AG10803 (cell line): ENCODE results near the gene GFPT2.

Experiments used
- DNase-seq: peaks from one replicate; pipeline ENCODE4 v3.0.0; 2010; ENCODE audit warnings: low read depth
- H3K4me3 ChIP-seq: 2 replicates; pipeline ENCODE4 v1.5.1; 2011; ENCODE audit warnings: mild to moderate bottlenecking, low read length, control low read depth
- TF ChIP-seq, protein P1 (sequence below): conservative IDR thresholded peaks from 2 replicates; pipeline ENCODE4 v1.5.1; 2011; ENCODE audit warnings: mild to moderate bottlenecking, low read length, control low read depth, inconsistent platforms

GFPT2 gene

DNA sequence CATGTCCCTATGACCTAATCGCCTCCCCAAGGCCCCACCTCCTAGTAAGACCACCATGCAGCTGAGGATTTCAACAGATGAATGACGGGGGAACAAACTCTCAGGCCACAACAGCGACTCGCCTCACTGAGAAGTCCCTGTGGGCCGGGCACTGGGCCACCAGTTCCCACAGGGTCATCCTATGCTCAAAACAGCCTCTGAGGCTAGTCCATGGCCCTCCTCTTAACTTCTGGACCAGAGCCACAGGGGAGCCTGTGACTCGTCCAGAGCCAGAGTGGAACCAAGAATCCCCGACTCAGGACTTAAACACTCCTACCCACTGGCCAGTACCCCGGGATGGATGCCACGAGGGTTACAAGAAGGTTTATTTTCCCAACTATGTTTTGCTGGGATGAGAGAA is 12.3 kb downstream of the GFPT2 start:
- TF ChIP-seq, protein P1, sequence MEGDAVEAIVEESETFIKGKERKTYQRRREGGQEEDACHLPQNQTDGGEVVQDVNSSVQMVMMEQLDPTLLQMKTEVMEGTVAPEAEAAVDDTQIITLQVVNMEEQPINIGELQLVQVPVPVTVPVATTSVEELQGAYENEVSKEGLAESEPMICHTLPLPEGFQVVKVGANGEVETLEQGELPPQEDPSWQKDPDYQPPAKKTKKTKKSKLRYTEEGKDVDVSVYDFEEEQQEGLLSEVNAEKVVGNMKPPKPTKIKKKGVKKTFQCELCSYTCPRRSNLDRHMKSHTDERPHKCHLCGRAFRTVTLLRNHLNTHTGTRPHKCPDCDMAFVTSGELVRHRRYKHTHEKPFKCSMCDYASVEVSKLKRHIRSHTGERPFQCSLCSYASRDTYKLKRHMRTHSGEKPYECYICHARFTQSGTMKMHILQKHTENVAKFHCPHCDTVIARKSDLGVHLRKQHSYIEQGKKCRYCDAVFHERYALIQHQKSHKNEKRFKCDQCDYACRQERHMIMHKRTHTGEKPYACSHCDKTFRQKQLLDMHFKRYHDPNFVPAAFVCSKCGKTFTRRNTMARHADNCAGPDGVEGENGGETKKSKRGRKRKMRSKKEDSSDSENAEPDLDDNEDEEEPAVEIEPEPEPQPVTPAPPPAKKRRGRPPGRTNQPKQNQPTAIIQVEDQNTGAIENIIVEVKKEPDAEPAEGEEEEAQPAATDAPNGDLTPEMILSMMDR = no peak
- no peak overlapping the region for H3K4me3 ChIP-seq
- DNase-seq = peak; percentile 43

DNA sequence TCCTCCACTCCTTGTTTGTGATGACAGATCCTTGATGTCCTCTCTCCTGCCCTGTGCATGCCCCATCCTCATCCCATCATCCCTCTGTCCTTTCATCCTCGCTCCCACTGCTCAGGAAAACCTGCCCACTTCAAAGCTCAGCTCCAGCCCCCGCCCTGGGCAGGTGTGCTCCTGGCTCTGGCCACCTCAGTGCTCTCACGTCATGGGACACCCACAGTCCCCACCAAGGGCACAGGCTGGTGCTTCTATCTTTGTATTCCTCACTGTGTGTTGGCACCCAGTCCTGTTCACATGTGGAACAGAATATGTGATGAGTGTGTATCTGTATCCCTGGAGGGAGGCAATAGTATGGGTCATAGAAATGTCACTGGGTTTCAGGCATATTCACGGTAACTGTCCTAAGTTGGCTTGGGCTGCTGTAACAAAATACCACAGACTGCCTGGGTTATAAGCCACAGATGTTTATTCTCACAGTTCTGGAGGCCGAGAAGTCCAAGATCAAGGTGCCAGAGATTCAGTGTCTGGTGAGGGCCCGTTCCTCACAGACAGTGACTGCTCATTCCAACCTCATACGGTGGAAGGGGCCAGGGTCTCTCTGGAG is 13.5 kb downstream of the GFPT2 start:
- TF ChIP-seq, protein P1 = no peak
- DNase-seq = peak; percentile 40
- H3K4me3 ChIP-seq = no peak overlapping the region

GRCh38 chr5:180338001-180338707 is 15.0 kb downstream of the GFPT2 start:
- TF ChIP-seq, protein P1 = no peak
- DNase-seq = peak; percentile 38
- no peak overlapping the region for H3K4me3 ChIP-seq

- no peak overlapping the region for H3K4me3 ChIP-seq
- DNase-seq = no peak
- TF ChIP-seq, protein P1 = no peak
These were observed 16.7 kb downstream of the GFPT2 start for GRCh38 chr5:180336234-180337020.

DNA sequence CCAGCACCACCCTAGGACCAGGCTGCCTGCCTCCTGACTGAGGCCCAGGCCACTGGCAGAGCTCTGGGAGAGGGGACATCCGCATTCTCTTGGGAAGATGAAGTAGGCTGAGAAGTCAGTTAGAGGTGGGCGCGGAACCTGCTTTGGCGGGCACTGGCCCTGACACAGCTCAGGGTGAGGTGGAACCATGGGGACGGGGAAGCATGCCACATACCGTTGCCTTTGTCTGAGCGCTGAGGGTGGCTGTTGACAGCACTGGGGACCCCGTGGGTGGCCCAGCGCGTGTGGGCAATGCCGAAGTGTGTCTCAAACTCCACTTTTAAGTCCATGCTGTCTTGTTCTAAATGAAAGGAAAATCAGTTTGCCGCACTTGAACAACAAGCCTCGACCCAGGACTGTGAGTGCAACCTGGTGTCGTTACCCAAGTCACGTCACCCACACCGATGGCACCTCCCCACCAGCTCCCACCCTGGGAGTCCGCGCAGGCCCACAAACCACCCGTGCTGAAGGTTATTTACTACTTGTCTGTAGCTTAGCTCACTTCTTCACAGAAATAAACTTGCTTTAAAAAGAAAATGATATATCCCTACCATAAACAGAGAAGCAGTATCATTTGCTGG is 17.4 kb downstream of the GFPT2 start:
- no peak for DNase-seq
- TF ChIP-seq, protein P1 = no peak

DNA sequence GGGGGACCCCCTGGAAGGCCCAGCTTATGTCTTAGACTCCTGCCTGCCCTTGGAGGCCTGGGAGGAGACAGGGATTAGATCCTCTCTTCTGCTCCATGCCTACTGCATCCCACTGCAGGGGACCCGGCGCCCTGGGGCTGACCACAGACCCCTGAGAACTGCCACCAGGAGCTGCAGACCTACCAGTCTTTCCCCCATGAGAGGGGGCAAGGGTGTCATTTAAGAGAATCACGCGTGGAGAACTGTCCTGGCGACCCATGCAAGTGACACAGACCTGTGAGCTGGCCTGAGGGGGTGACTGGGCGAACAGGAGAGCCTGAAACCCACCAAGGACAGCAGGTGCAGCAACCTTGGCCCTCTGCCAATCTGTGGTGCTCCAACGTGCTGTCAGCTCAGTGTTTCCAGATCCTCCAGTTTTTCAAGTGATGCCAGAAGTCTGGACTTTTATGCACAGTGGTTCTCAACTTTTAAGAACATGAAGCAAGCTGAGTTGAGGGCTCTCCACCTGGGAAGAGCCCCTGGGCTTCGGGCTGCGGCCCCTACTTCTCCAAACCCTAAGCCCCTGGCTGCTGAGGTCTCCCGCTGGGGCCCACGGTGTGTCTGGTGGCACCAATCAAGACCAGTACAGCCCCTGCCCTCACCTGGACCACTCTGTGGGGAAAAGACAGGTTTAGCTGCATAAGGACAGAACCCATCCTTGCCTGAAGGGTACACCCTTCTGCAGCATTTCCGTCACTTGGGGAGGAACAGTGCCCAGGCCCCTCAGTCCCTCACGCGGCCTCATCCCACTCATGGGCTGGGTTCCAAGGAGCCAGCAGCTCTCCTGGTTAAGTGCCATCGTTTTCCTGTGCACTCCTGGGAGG is 18.2 kb downstream of the GFPT2 start:
- TF ChIP-seq, protein P1 = no peak
- no peak for DNase-seq
- no peak overlapping the region for H3K4me3 ChIP-seq

More for the DNA sequence above, 17.4 kb downstream of the GFPT2 start:
- no peak overlapping the region for H3K4me3 ChIP-seq
